Gastrocnemius medialis (tissue), 4 donors: ENCODE data around the gene PLGRKT.

Experiments used
- CTCF ChIP-seq, 5 experiments: fragments of 450-650 bp in 3 of 5; fragments of 200-600 bp in 2 of 5; sonication (generic) in 2 of 5; IDR thresholded peaks in 4 of 5; conservative IDR thresholded peaks in 1 of 5; 1 replicate in 4 of 5; 2 replicates in 1 of 5; pipeline ENCODE4 v1.5.1; 2016 to 2019; ENCODE audit warnings: antibody characterized with exemption in 5 of 5, mild to moderate bottlenecking in 3 of 5, moderate library complexity in 3 of 5
- POLR2A ChIP-seq, 2 donors: fragments of 450-650 bp; IDR thresholded peaks; one replicate each; pipeline ENCODE4 v1.6.1; 2017; ENCODE audit warnings: antibody characterized with exemption in 2 of 2, mild to moderate bottlenecking in 2 of 2, moderate library complexity in 2 of 2

- TF ChIP-seq CTCF (IDR thresholded peaks at IDR 0.05 in 4 of 5, conservative IDR thresholded peaks at IDR 0.05 in 1 of 5) (no peak), POLR2A (IDR thresholded peaks at IDR 0.05) (no peak)
These were observed 47.8 kb upstream of the PLGRKT start for GRCh38 chr9:5485378-5486085.
